Spleen (tissue), 11 donors: ENCODE measurements around the gene SREBF1. TPM values are rescaled to one million over a fixed set of nuclear protein-coding genes. Genes with fewer than 3 reads are reported as not detected.

Experiments used
- DNase-seq: peaks from one replicate; pipeline ENCODE4 v3.0.0-alpha.2; 2020
- H3K27ac ChIP-seq, 8 donors: fragments of 200-600 bp; sonication (generic) in 7 of 8; 1 replicate in 4 of 8; 2 replicates in 4 of 8; pipeline versions ENCODE4 v1.5.0 to v1.8.0; 2016 to 2021; ENCODE audit warnings: inconsistent platforms in 4 of 8, mild to moderate bottlenecking in 4 of 8, moderate library complexity in 1 of 8
- H3K27me3 ChIP-seq, 7 donors: fragments of 200-600 bp; sonication (generic) in 6 of 7; replicated peaks in 1 of 7; 1 replicate in 4 of 7; 2 replicates in 3 of 7; pipeline versions ENCODE4 v1.5.0 to v1.8.0; 2016 to 2021; ENCODE audit warnings: inconsistent platforms in 3 of 7, mild to moderate bottlenecking in 1 of 7
- H3K36me3 ChIP-seq, 6 donors: fragments of 200-600 bp; sonication (generic) in 5 of 6; 1 replicate in 4 of 6; 2 replicates in 2 of 6; pipeline versions ENCODE4 v1.5.0 to v1.8.0; 2016 to 2021; ENCODE audit warnings: inconsistent platforms in 2 of 6
- H3K4me1 ChIP-seq, 6 donors: fragments of 200-600 bp; sonication (generic) in 5 of 6; 1 replicate in 3 of 6; 2 replicates in 3 of 6; pipeline versions ENCODE4 v1.5.0 to v1.8.0; 2016 to 2021; ENCODE audit warnings: inconsistent platforms in 3 of 6
- H3K4me3 ChIP-seq, 8 donors: fragments of 200-600 bp; sonication (generic) in 7 of 8; 1 replicate in 4 of 8; 2 replicates in 4 of 8; pipeline versions ENCODE4 v1.5.0 to v1.8.0; 2016 to 2021; ENCODE audit warnings: inconsistent platforms in 4 of 8, mild to moderate bottlenecking in 4 of 8, moderate library complexity in 2 of 8
- H3K9me3 ChIP-seq, 8 donors: fragments of 200-600 bp; sonication (generic) in 7 of 8; 1 replicate in 4 of 8; 2 replicates in 4 of 8; pipeline versions ENCODE4 v1.5.0 to v1.8.0; 2016 to 2021; ENCODE audit warnings: inconsistent platforms in 4 of 8
- CTCF ChIP-seq, 11 experiments: fragments of 200-600 bp in 7 of 11; fragments of 450-650 bp in 4 of 11; sonication (generic) in 4 of 11; IDR thresholded peaks in 8 of 11; conservative IDR thresholded peaks in 3 of 11; 1 replicate in 7 of 11; 2 replicates in 4 of 11; pipeline versions ENCODE4 v1.4.0 to v1.8.0; 2016 to 2021; ENCODE audit warnings: antibody characterized with exemption in 11 of 11, inconsistent platforms in 4 of 11, mild to moderate bottlenecking in 1 of 11
- POLR2A ChIP-seq, 3 donors: fragments of 450-650 bp; IDR thresholded peaks; one replicate each; pipeline ENCODE4 v1.5.1; 2017; ENCODE audit warnings: antibody characterized with exemption in 3 of 3, mild to moderate bottlenecking in 1 of 3
- POLR2AphosphoS5 ChIP-seq, 3 donors: sonication (generic); formaldehyde crosslinking; IDR thresholded peaks; one replicate each; pipeline ENCODE4 v1.5.1; 2017; ENCODE audit warnings: antibody characterized with exemption in 3 of 3
- WGBS, 5 donors: extraction: QIAGEN DNeasy Blood & Tissue Kit in 3 of 5; methylation state at CpG; one replicate each; pipeline versions ENCODE4 v1.1.5 to v1.1.7; 2013 to 2018; 5-methylcytosine and 5-hydroxymethylcytosine counted together
- intact Hi-C: fragments of 100-400 bp; cut with DNase I; formaldehyde crosslinking; loops from one replicate; pipeline ENCODE4 v1.15.0; 2023; ENCODE audit warnings: low total_unique reads
- polyA plus RNA-seq, 3 donors: library from polyadenylated mRNA; stranded (reverse); fragments of 200-250 nt; gene quantifications; one replicate each; pipeline ENCODE4 v1.2.1, GENCODE V29; 2013
- total RNA-seq, 7 donors: library from RNA; depleted of rRNA in 3 of 7; stranded (reverse); fragments of >200 nt in 3 of 7; fragmentation: NEBNext Ultra II Directional in 4 of 7; extraction: Animal tissue kit (Norgen Biotek cat#: 25700) in 4 of 7; gene quantifications; one replicate each; pipeline versions ENCODE4 v1.1.0 to v1.2.1, GENCODE V29; 2016 to 2021
- donor health status: healthy with polysubstance abuse.
- donor health status: DM: no; HTN: no; CAD: no; lungs with moderate emphysema.
- donor health status: DM: no; HTN: no; CAD: no.
- donor health status: Bipolar disorder and iron deficiency.
- donor health status: healthy.
- donor health status: DM: no; HTN: no; CAD: no.
- donor health status: DM: yes; HTN: yes; CAD: no.

Gene SREBF1
- total and polyA plus RNA-seq, 10 donors: 25.0 to 74.8 (median 48.0) TPM

GRCh38 chr17:17798010-17798556, 38.7 kb downstream of the SREBF1 start:
- peaks cover 0 to 89% (median 56%) of the 10 kb centered on the region in 6 donors for H3K36me3 ChIP-seq
- TF ChIP-seq POLR2AphosphoS5 (IDR thresholded peaks at IDR 0.05) (no peak), POLR2A (IDR thresholded peaks at IDR 0.05) (no peak), CTCF (IDR thresholded peaks at IDR 0.05 in 8 of 11, conservative IDR thresholded peaks at IDR 0.05 in 3 of 11) (no peak)
- no peaks in the 10 kb centered on the region for H3K9me3 ChIP-seq
- H3K4me1 ChIP-seq: peaks cover 8 to 31% (median 20%) of the 10 kb centered on the region in 6 donors
- intact Hi-C loops: loop anchor here (10.0 kb wide), 1 partner anchor 53 kb away; no protein-coding TSS in a partner anchor
- DNase-seq: no peak
- no peak overlapping the region for H3K4me3 ChIP-seq
- no peaks in the 10 kb centered on the region for H3K27me3 ChIP-seq
- WGBS, 5 donors: 89 to 95% (median 93%) methylated on average over 11 to 25 of the region's 25 CpGs
- no peak overlapping the region for H3K27ac ChIP-seq

- peaks cover 14 to 39% (median 29%) of the 10 kb centered on the region in 6 donors for H3K4me1 ChIP-seq
- H3K4me3 ChIP-seq: no peak overlapping the region
- H3K36me3 ChIP-seq: peaks cover 0 to 89% (median 57%) of the 10 kb centered on the region in 6 donors
- intact Hi-C loops: loop anchor here (10.0 kb wide), 1 partner anchor 52 kb away; no protein-coding TSS in a partner anchor
- H3K9me3 ChIP-seq: no peaks in the 10 kb centered on the region
- H3K27ac ChIP-seq: no peak overlapping the region
- DNase-seq: no peak
- TF ChIP-seq POLR2A (IDR thresholded peaks at IDR 0.05) (no peak), POLR2AphosphoS5 (IDR thresholded peaks at IDR 0.05) (no peak), CTCF (IDR thresholded peaks at IDR 0.05 in 8 of 11, conservative IDR thresholded peaks at IDR 0.05 in 3 of 11) (no peak)
- 92 to 99% (median 94%) methylated on average over 19 to 30 of the region's 30 CpGs for WGBS, 5 donors
- no peaks in the 10 kb centered on the region for H3K27me3 ChIP-seq
Observed at GRCh38 chr17:17797119-17797809, 39.5 kb downstream of the SREBF1 start.

- H3K4me3 ChIP-seq: no peak overlapping the region
- H3K4me1 ChIP-seq: peaks cover 19 to 44% (median 34%) of the 10 kb centered on the region in 6 donors
- no peak overlapping the region for H3K27ac ChIP-seq
- DNase-seq: no peak
- intact Hi-C loops: loop anchor here (10.0 kb wide), 1 partner anchor 52 kb away; no protein-coding TSS in a partner anchor
- H3K27me3 ChIP-seq: no peaks in the 10 kb centered on the region
- H3K9me3 ChIP-seq: no peaks in the 10 kb centered on the region
- H3K36me3 ChIP-seq: peaks cover 0 to 83% (median 57%) of the 10 kb centered on the region in 6 donors
- no peak for TF ChIP-seq POLR2AphosphoS5 (IDR thresholded peaks at IDR 0.05)
- WGBS, 5 donors: 94 to 96% (median 95%) methylated on average over 10 to 13 of the region's 13 CpGs
Observed at GRCh38 chr17:17796787-17797061, 40.1 kb downstream of the SREBF1 start.

- no peak for DNase-seq
- intact Hi-C loops: loop anchor here (10.0 kb wide), 1 partner anchor 51 kb away; no protein-coding TSS in a partner anchor
- Histone ChIP-seq H3K9me3 (no peaks in the 10 kb centered on the region), H3K4me1 (peaks cover 23 to 50% (median 38%) of the 10 kb centered on the region in 6 donors), H3K27ac (no peak overlapping the region), H3K27me3 (no peaks in the 10 kb centered on the region), H3K36me3 (peaks cover 0 to 78% (median 57%) of the 10 kb centered on the region in 6 donors), H3K4me3 (no peak overlapping the region)
- no peak for TF ChIP-seq CTCF (IDR thresholded peaks at IDR 0.05 in 8 of 11, conservative IDR thresholded peaks at IDR 0.05 in 3 of 11)
- TF ChIP-seq POLR2AphosphoS5 (IDR thresholded peaks at IDR 0.05): peak in 1 of 3 donors; percentile 7
- 94 to 98% (median 97%) methylated on average over 19 to 40 of the region's 40 CpGs for WGBS, 5 donors
Observed at GRCh38 chr17:17795946-17796786, 40.6 kb downstream of the SREBF1 start.
